IMR-90 (cell line): ENCODE data around the gene EPB41L4A. TPM values are rescaled to one million over a fixed set of nuclear protein-coding genes. Genes with fewer than 3 reads are reported as not detected.

ENCODE experiments used
- ATAC-seq: fragments of 200-7000 bp; cut with Tn5 transposase; 2 replicates; pipeline ENCODE4 v1.9.1; 2020; ENCODE audit warnings: low read depth, mild to moderate bottlenecking, moderate library complexity
- BruUV-seq: library from RNA; stranded (reverse); fragments of 400-500 nt; replicated peaks from 2 replicates; lab custom pipeline; 2021; lab: Mats Ljungman, UMichigan
- CTCF ChIA-PET: fragments of 300-600 bp; formaldehyde crosslinking; extraction: SDS; loops from one replicate; lab custom pipeline; 2021; ENCODE audit warnings: antibody characterized with exemption; lab: Yijun Ruan, JAX
- POLR2A ChIA-PET: fragments of 300-600 bp; sonication (Branson Sonifier 250); formaldehyde crosslinking; loops from one replicate; lab custom pipeline; 2022; ENCODE audit warnings: antibody characterized with exemption; ENCODE audit not compliant: unreplicated experiment; lab: Charles Lee
- DNase-seq: peaks from one replicate; pipeline ENCODE4 v3.0.0; 2013
- H2AFZ ChIP-seq: replicated peaks from 2 replicates; pipeline ENCODE3; 2013; ENCODE audit warnings: low read length, mild to moderate bottlenecking; ENCODE audit not compliant: poor library complexity
- H2AK5ac ChIP-seq: 2 replicates; pipeline ENCODE4 v1.6.1; 2013; ENCODE audit warnings: low read depth, low read length, inconsistent platforms
- H2AK9ac ChIP-seq: replicated peaks from 2 replicates; pipeline ENCODE3; 2013; ENCODE audit warnings: mild to moderate bottlenecking, low read depth, low read length, moderate library complexity; ENCODE audit not compliant: poor library complexity
- H2BK120ac ChIP-seq: 2 replicates; pipeline ENCODE4 v1.6.1; 2013; ENCODE audit warnings: low read depth, low read length, inconsistent platforms
- H2BK15ac ChIP-seq: 3 replicates; pipeline ENCODE4 v1.6.1; 2013; ENCODE audit warnings: low read depth, low read length, inconsistent platforms
- H2BK20ac ChIP-seq: 2 replicates; pipeline ENCODE4 v1.6.1; 2013; ENCODE audit warnings: low read depth, mild to moderate bottlenecking, inconsistent platforms, low read length, moderate library complexity
- H2BK5ac ChIP-seq: 2 replicates; pipeline ENCODE4 v1.6.1; 2013; ENCODE audit warnings: mild to moderate bottlenecking, low read depth, low read length, inconsistent platforms; ENCODE audit not compliant: poor library complexity, severe bottlenecking
- H3K14ac ChIP-seq: replicated peaks from 2 replicates; pipeline ENCODE4 v1.6.1; 2013; ENCODE audit warnings: low read depth, low read length, inconsistent platforms
- H3K18ac ChIP-seq: 2 replicates; pipeline ENCODE4 v1.6.1; 2013; ENCODE audit warnings: low read depth, low read length, control low read depth
- H3K23ac ChIP-seq: 2 replicates; pipeline ENCODE4 v1.6.1; 2013; ENCODE audit warnings: low read depth, low read length, inconsistent platforms
- H3K27ac ChIP-seq: 2 replicates; pipeline ENCODE4 v1.5.1; 2013; ENCODE audit warnings: mild to moderate bottlenecking, control low read depth, low read length; ENCODE audit not compliant: insufficient read depth
- H3K27me3 ChIP-seq: 2 replicates; pipeline ENCODE4 v1.6.1; 2013; ENCODE audit warnings: low read length; ENCODE audit not compliant: control insufficient read depth, insufficient read depth
- H3K36me3 ChIP-seq: 2 replicates; pipeline ENCODE4 v1.6.1; 2013; ENCODE audit warnings: low read length, mixed read lengths; ENCODE audit not compliant: control insufficient read depth, insufficient read depth
- H3K4ac ChIP-seq: 2 replicates; pipeline ENCODE4 v1.6.1; 2013; ENCODE audit warnings: low read depth, low read length, inconsistent platforms
- H3K4me1 ChIP-seq: 2 replicates; pipeline ENCODE4 v1.6.1; 2013; ENCODE audit warnings: low read length, mixed read lengths; ENCODE audit not compliant: control insufficient read depth, insufficient read depth
- H3K4me2 ChIP-seq: 2 replicates; pipeline ENCODE4 v1.6.1; 2013; ENCODE audit warnings: low read depth, mild to moderate bottlenecking, control low read depth, low read length, moderate library complexity
- H3K4me3 ChIP-seq: 2 replicates; pipeline ENCODE4 v1.5.1; 2013; ENCODE audit warnings: low read depth, mild to moderate bottlenecking, control low read depth, low read length, moderate library complexity; ENCODE audit not compliant: insufficient read depth
- H3K56ac ChIP-seq: 2 replicates; pipeline ENCODE4 v1.6.1; 2013; ENCODE audit warnings: low read length, inconsistent platforms; ENCODE audit not compliant: insufficient read depth; ENCODE audit errors: extremely low read depth
- H3K79me1 ChIP-seq, 2 experiments: 2 replicates each; pipeline ENCODE4 v1.6.1; 2013; ENCODE audit warnings: low read length in 2 of 2, inconsistent platforms in 1 of 2, low read depth in 1 of 2
- H3K9ac ChIP-seq: 2 replicates; pipeline ENCODE4 v1.6.1; 2013; ENCODE audit warnings: low read depth, low read length, control low read depth
- H3K9me1 ChIP-seq: 2 replicates; pipeline ENCODE4 v1.6.1; 2013; ENCODE audit warnings: low read length, inconsistent platforms; ENCODE audit not compliant: insufficient read depth
- H3K9me3 ChIP-seq: 2 replicates; pipeline ENCODE4 v1.6.1; 2013; ENCODE audit warnings: low read length; ENCODE audit not compliant: control insufficient read depth, insufficient read depth
- H4K20me1 ChIP-seq: 2 replicates; pipeline ENCODE4 v1.6.1; 2013; ENCODE audit warnings: low read length, inconsistent platforms; ENCODE audit not compliant: insufficient read depth
- H4K5ac ChIP-seq: 2 replicates; pipeline ENCODE4 v1.6.1; 2013; ENCODE audit warnings: mild to moderate bottlenecking, low read depth, low read length, control low read depth
- H4K8ac ChIP-seq, 2 experiments: 2 replicates each; pipeline ENCODE4 v1.6.1; 2013; ENCODE audit warnings: low read depth in 2 of 2, low read length in 2 of 2, control low read depth in 1 of 2, inconsistent platforms in 1 of 2
- H4K91ac ChIP-seq: 2 replicates; pipeline ENCODE4 v1.6.1; 2013; ENCODE audit warnings: low read depth, low read length, inconsistent platforms; ENCODE audit not compliant: insufficient read depth
- BHLHE40 ChIP-seq: fragments of 150-350 bp; IDR thresholded peaks from 2 replicates; pipeline ENCODE4 v1.6.1; 2016; ENCODE audit warnings: mild to moderate bottlenecking, low read depth, low read length
- CEBPB ChIP-seq: IDR thresholded peaks from 2 replicates; pipeline ENCODE4 v1.6.1; 2012; ENCODE audit warnings: low read depth, low read length, improper control_type of control experiment
- CHD1 ChIP-seq: IDR thresholded peaks from 2 replicates; pipeline ENCODE4 v1.6.1; 2012; ENCODE audit warnings: low read depth, low read length, improper control_type of control experiment
- ELK1 ChIP-seq: fragments of 150-350 bp; IDR thresholded peaks from 2 replicates; pipeline ENCODE4 v1.6.1; 2016; ENCODE audit warnings: low read depth, mild to moderate bottlenecking, low read length, moderate library complexity, borderline replicate concordance
- FOS ChIP-seq: fragments of 150-350 bp; IDR thresholded peaks from 2 replicates; pipeline ENCODE4 v1.6.1; 2016; ENCODE audit warnings: low read depth, low read length
- MAFK ChIP-seq: IDR thresholded peaks from 2 replicates; pipeline ENCODE4 v1.6.1; 2012; ENCODE audit warnings: low read depth, low read length, improper control_type of control experiment
- MAZ ChIP-seq: IDR thresholded peaks from 2 replicates; pipeline ENCODE4 v1.6.1; 2012; ENCODE audit warnings: low read depth, mild to moderate bottlenecking, low read length, improper control_type of control experiment, moderate library complexity, borderline replicate concordance
- MXI1 ChIP-seq: IDR thresholded peaks from 2 replicates; pipeline ENCODE4 v1.6.1; 2012; ENCODE audit warnings: low read depth, mild to moderate bottlenecking, low read length, moderate library complexity, borderline replicate concordance
- NFE2L2 ChIP-seq: fragments of 150-350 bp; IDR thresholded peaks from 2 replicates; pipeline ENCODE4 v1.6.1; 2016; ENCODE audit warnings: low read depth, mild to moderate bottlenecking, low read length
- POLR2A ChIP-seq: IDR thresholded peaks from 2 replicates; pipeline ENCODE4 v1.6.1; 2012; ENCODE audit warnings: mild to moderate bottlenecking, low read depth, low read length
- RAD21 ChIP-seq: IDR thresholded peaks from 2 replicates; pipeline ENCODE4 v1.6.1; 2012; ENCODE audit warnings: low read length, improper control_type of control experiment
- RCOR1 ChIP-seq: IDR thresholded peaks from 2 replicates; pipeline ENCODE4 v1.6.1; 2012; ENCODE audit warnings: mild to moderate bottlenecking, low read length, improper control_type of control experiment; ENCODE audit not compliant: insufficient replicate concordance
- RFX5 ChIP-seq: IDR thresholded peaks from 2 replicates; pipeline ENCODE4 v1.8.0; 2012; ENCODE audit warnings: low read depth, mild to moderate bottlenecking, low read length, moderate library complexity
- SMC3 ChIP-seq: fragments of 150-350 bp; IDR thresholded peaks from 2 replicates; pipeline ENCODE4 v1.6.1; 2016; ENCODE audit warnings: low read depth, mild to moderate bottlenecking, antibody characterized with exemption, low read length, moderate library complexity
- USF2 ChIP-seq: fragments of 150-350 bp; IDR thresholded peaks from 2 replicates; pipeline ENCODE4 v1.6.1; 2017; ENCODE audit warnings: mild to moderate bottlenecking, antibody characterized with exemption, low read length, low read depth
- WGBS, 2 experiments: methylation state at CpG; one replicate each; pipeline versions ENCODE4 v1.1.5 to v1.1.7; 2013; ENCODE audit warnings: missing lambda C conversion rate in 2 of 2; ENCODE audit not compliant: insufficient read length in 1 of 2; ENCODE audit errors: extremely low coverage in 2 of 2; 5-methylcytosine and 5-hydroxymethylcytosine counted together
- dilution Hi-C: fragments of 300-500 bp; cut with HindIII; formaldehyde crosslinking; loops from one replicate; pipeline ENCODE4 v1.14.3; 2018; ENCODE audit warnings: low sequenced_read_pairs; ENCODE audit not compliant: unreplicated experiment
- in situ Hi-C: fragments of 300-500 bp; cut with MboI; formaldehyde crosslinking; loops from 3 replicates; pipeline ENCODE4 v1.14.3; 2019; ENCODE audit warnings: low sequenced_read_pairs, inconsistent platforms, mixed read lengths
- intact Hi-C: fragments of 100-400 bp; cut with micrococcal nuclease; formaldehyde crosslinking; loops from 2 replicates; pipeline ENCODE4 v1.10.0; 2022
- polyA plus RNA-seq, 3 experiments: library from polyadenylated mRNA; depleted of rRNA; stranded (reverse); fragments of >200 nt; gene quantifications; 2 replicates each; pipeline ENCODE4 v1.2.3, GENCODE V29; 2012; ENCODE audit warnings: low replicate concordance in 1 of 3
- total RNA-seq: library from RNA; depleted of rRNA; stranded (reverse); fragments of >200 nt; gene quantifications from 2 replicates; pipeline ENCODE4 v1.2.3, GENCODE V29; 2012

EPB41L4A gene
- total and polyA plus RNA-seq, 2 of the 4 experiments (the other 2 are of a cell fraction): under 0.01 to 0.02 TPM

DNA sequence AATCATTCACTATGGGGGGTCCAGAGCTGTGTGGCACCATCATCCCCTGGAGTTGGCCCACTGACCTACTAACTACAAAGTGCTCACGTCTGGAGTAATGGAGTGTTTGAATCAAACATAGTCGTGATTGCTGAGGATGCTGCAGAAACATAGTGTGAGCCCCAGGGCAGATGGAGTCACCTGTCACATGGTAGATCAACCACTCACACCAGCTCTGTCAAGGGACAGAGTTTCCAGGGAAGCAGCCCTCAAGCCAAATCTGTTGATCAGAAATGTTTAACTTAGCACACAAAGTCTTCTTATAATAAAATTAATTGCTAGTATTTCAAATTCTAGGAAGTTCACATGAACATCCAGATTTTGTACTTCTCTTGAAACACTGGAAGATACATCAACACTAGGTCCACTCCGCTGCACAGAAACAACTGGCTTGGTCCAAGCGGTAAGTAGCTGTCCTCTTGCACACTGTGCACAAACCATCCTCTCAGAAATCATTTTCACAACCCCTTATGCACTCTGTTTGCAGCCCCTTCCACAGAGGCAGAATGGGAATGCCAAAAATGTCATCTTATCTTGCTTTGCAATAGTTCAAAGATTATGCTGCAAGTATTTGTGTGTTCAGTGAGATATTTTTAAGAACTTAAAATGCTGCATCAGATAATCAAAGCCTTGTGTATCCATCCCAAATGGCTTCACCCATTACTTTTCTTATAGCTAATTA lies 191.0 kb downstream of the EPB41L4A start:
- H3K27me3 ChIP-seq: no peaks in the 10 kb centered on the region
- H3K4me2 ChIP-seq: no peak overlapping the region
- DNase-seq (no peak), ATAC-seq (no peak)
- H2AK5ac ChIP-seq: no peak overlapping the region
- BruUV-seq: no TSS peak
- no peak overlapping the region for H2AFZ ChIP-seq
- no peaks in the 10 kb centered on the region for H3K9me1 ChIP-seq
- in situ Hi-C loops (no loop called here), intact Hi-C loops (no loop called here), dilution Hi-C loops (no loop called here)
- H4K91ac ChIP-seq: no peak overlapping the region
- H2BK5ac ChIP-seq: no peak overlapping the region
- no peak overlapping the region for H3K56ac ChIP-seq
- H3K4ac ChIP-seq: no peak overlapping the region
- no peak overlapping the region for H3K27ac ChIP-seq
- no peaks in the 10 kb centered on the region for H3K36me3 ChIP-seq
- H3K4me1 ChIP-seq: no peaks in the 10 kb centered on the region
- WGBS, 2 experiments: 0% methylated on average over 1 of the region's 4 CpGs; no CpG with 5 or more reads in 1 of the 2 experiments
- H2BK20ac ChIP-seq: no peak overlapping the region
- ChIA-PET CTCF (interaction anchor here (1.5 kb wide), 1 partner anchor 11 kb away, joined by 5 read pairs; no protein-coding TSS in a partner anchor), POLR2A (no interaction called here)
- H3K18ac ChIP-seq: no peak overlapping the region
- H3K79me1 ChIP-seq: no peaks in the 10 kb centered on the region
- H2AK9ac ChIP-seq: no peak overlapping the region
- H4K8ac ChIP-seq: no peak overlapping the region
- no peak for TF ChIP-seq BHLHE40
- no peak for TF ChIP-seq MAZ
- TF ChIP-seq POLR2A: no peak
- TF ChIP-seq MAFK: no peak
- TF ChIP-seq RAD21: no peak
- TF ChIP-seq NFE2L2: no peak
- no peak for TF ChIP-seq SMC3
- TF ChIP-seq RCOR1: no peak
- TF ChIP-seq CEBPB: no peak
- no peak for TF ChIP-seq FOS
- TF ChIP-seq CHD1: no peak
- TF ChIP-seq RFX5: no peak
- TF ChIP-seq USF2: no peak
- TF ChIP-seq MXI1: no peak
- no peak for TF ChIP-seq ELK1
- H2BK15ac ChIP-seq: no peak overlapping the region
- H4K20me1 ChIP-seq: no peaks in the 10 kb centered on the region
- H4K5ac ChIP-seq: no peak overlapping the region
- H3K4me3 ChIP-seq: no peak overlapping the region
- H3K23ac ChIP-seq: no peak overlapping the region
- H3K9me3 ChIP-seq: no peaks in the 10 kb centered on the region
- H3K9ac ChIP-seq: no peak overlapping the region
- no peak overlapping the region for H2BK120ac ChIP-seq
- H3K14ac ChIP-seq: no peak overlapping the region
